Ovary (tissue), 9 donors: ENCODE data around the gene BABAM2. TPM values are rescaled to one million over a fixed set of nuclear protein-coding genes. Genes with fewer than 3 reads are reported as not detected.

ENCODE experiments used
- DNase-seq, 5 donors: peaks; one replicate each; pipeline ENCODE4 v3.0.0-alpha.2; 2019 to 2020
- H3K27ac ChIP-seq, 2 donors: fragments of 200-600 bp; one replicate each; pipeline versions ENCODE4 v1.5.1 to v1.8.0; 2019 to 2022
- H3K27me3 ChIP-seq: fragments of 200-600 bp; one replicate; pipeline ENCODE4 v1.8.0; 2022
- H3K36me3 ChIP-seq: fragments of 200-600 bp; sonication (generic); one replicate; pipeline ENCODE4 v1.5.1; 2019
- H3K4me1 ChIP-seq: one replicate; pipeline ENCODE4 v1.8.1; 2013; ENCODE audit warnings: mild to moderate bottlenecking, moderate library complexity; ENCODE audit not compliant: insufficient read depth
- H3K4me3 ChIP-seq: fragments of 200-600 bp; sonication (generic); one replicate; pipeline ENCODE4 v1.5.1; 2017
- H3K9me3 ChIP-seq, 2 donors: fragments of 200-600 bp in 1 of 2; sonication (generic) in 1 of 2; one replicate each; pipeline versions ENCODE4 v1.5.1 to v1.8.1; 2013 to 2019; ENCODE audit warnings: mild to moderate bottlenecking in 1 of 2, moderate library complexity in 1 of 2
- CTCF ChIP-seq, 3 donors: fragments of 450-650 bp in 2 of 3; fragments of 200-600 bp in 1 of 3; IDR thresholded peaks; one replicate each; pipeline versions ENCODE4 v1.5.1 to v1.8.0; 2016 to 2022; ENCODE audit warnings: antibody characterized with exemption in 3 of 3, mild to moderate bottlenecking in 1 of 3
- EP300 ChIP-seq: sonication (generic); formaldehyde crosslinking; IDR thresholded peaks from one replicate; pipeline ENCODE4 v1.6.1; 2017; ENCODE audit warnings: antibody characterized with exemption
- POLR2A ChIP-seq: fragments of 450-650 bp; IDR thresholded peaks from one replicate; pipeline ENCODE4 v1.6.1; 2017; ENCODE audit warnings: antibody characterized with exemption, mild to moderate bottlenecking, moderate library complexity
- WGBS, 3 donors: extraction: QIAGEN DNeasy Blood & Tissue Kit in 1 of 3; methylation state at CpG; one replicate each; pipeline versions ENCODE4 v1.1.5 to v1.1.7; 2013 to 2017; 5-methylcytosine and 5-hydroxymethylcytosine counted together
- intact Hi-C, 4 donors: fragments of 100-400 bp; cut with DNase I; formaldehyde crosslinking; loops; one replicate each; pipeline versions ENCODE4 v1.11.0 to v1.15.1; 2022 to 2023
- polyA plus RNA-seq, 2 donors: library from polyadenylated mRNA; stranded (reverse); fragments of 200-250 nt in 1 of 2; fragments of 350-450 nt in 1 of 2; fragmentation: Illumina TruSeq in 1 of 2; extraction: RNeasy Lipid Tissue Mini Kit (QIAGEN cat#74804) in 1 of 2; gene quantifications; one replicate each; pipeline ENCODE4 v1.2.3, GENCODE V29; 2013 to 2014
- total RNA-seq, 7 donors: library from RNA; depleted of rRNA in 2 of 7; stranded (reverse); fragments of >200 nt in 2 of 7; fragmentation: NEBNext Ultra II Directional in 3 of 7; extraction: Animal tissue kit (Norgen Biotek cat#: 25700) in 3 of 7; gene quantifications; one replicate each; pipeline versions ENCODE4 v1.1.0 to v1.2.4, GENCODE V29; 2016 to 2023
- donor health status: DM: no; HTN: no; CAD: no; lungs with moderate emphysema.
- donor health status: DM: no; HTN: no; CAD: no.
- donor health status: Bipolar disorder and iron deficiency.
- donor health status: DM: yes; HTN: yes; CAD: no.
- donor health status: DM: no; HTN: no; CAD: no.
- donor health status: DM: yes; HTN: yes; CAD: no.

BABAM2 gene
- total and polyA plus RNA-seq, 9 donors = 22.0 to 96.7 (median 46.8) TPM

- intact Hi-C loops = loop anchor here in 1 of 4 donors (5.0 kb wide), 2 partner anchors 50 to 620 kb away; partner anchors contain the start of gene FOSL2
- WGBS, 3 donors = 9 to 13% (median 11%) methylated on average over 15 of the region's 15 CpGs
- H3K4me1 ChIP-seq = peaks cover 16% of the 10 kb centered on the region
- H3K36me3 ChIP-seq = no peaks in the 10 kb centered on the region
- H3K9me3 ChIP-seq = no peaks in the 10 kb centered on the region
- no peak overlapping the region for H3K4me3 ChIP-seq
- peak overlapping the region in 1 of 2 donors; percentile 61 for H3K27ac ChIP-seq
- no peaks in the 10 kb centered on the region for H3K27me3 ChIP-seq
- peak; percentile 76 to 89 (median 83) for DNase-seq
- peak; percentile 72 for TF ChIP-seq EP300
- no peak for TF ChIP-seq CTCF (IDR thresholded peaks at IDR 0.05)
Measured at GRCh38 chr2:28342081-28342967, 451.8 kb downstream of the BABAM2 start.

- Histone ChIP-seq H3K27ac (peak overlapping the region in 1 of 2 donors; percentile 61), H3K27me3 (no peaks in the 10 kb centered on the region), H3K36me3 (no peaks in the 10 kb centered on the region), H3K4me3 (no peak overlapping the region), H3K9me3 (no peaks in the 10 kb centered on the region), H3K4me1 (peaks cover 16% of the 10 kb centered on the region)
- 46 to 55% (median 48%) methylated on average over 5 of the region's 5 CpGs for WGBS, 3 donors
- no peak for DNase-seq
- intact Hi-C loops = loop anchor here in 1 of 4 donors (5.0 kb wide), 2 partner anchors 49 to 621 kb away; partner anchors contain the start of gene FOSL2
- TF ChIP-seq EP300 = no peak
- TF ChIP-seq POLR2A = no peak
- no peak for TF ChIP-seq CTCF (IDR thresholded peaks at IDR 0.05)
Measured at GRCh38 chr2:28343184-28343942, 452.8 kb downstream of the BABAM2 start.

GRCh38 chr2:28343971-28344715 lies 453.6 kb downstream of the BABAM2 start:
- Histone ChIP-seq H3K4me3 (no peak overlapping the region), H3K4me1 (peaks cover 11% of the 10 kb centered on the region), H3K36me3 (no peaks in the 10 kb centered on the region), H3K27me3 (no peaks in the 10 kb centered on the region), H3K9me3 (no peaks in the 10 kb centered on the region), H3K27ac (peak overlapping the region in 1 of 2 donors; percentile 61)
- 87 to 88% (median 87%) methylated on average over 20 of the region's 20 CpGs for WGBS, 3 donors
- intact Hi-C loops = loop anchor here in 1 of 4 donors (5.0 kb wide), 2 partner anchors 48 to 622 kb away; partner anchors contain the start of gene FOSL2
- peak in 1 of 5 donors; percentile 19 for DNase-seq
- no peak for TF ChIP-seq POLR2A
- TF ChIP-seq CTCF (IDR thresholded peaks at IDR 0.05) = no peak
- TF ChIP-seq EP300 = no peak
